Heart right ventricle (tissue), 16 donors: Measurements from ENCODE around the gene SENP6. TPM values are rescaled to one million over a fixed set of nuclear protein-coding genes. Genes with fewer than 3 reads are reported as not detected.

Experiments used
- ATAC-seq, 8 donors: fragments of 200-7000 bp; cut with Tn5 transposase; one replicate each; pipeline ENCODE4 v1.9.1; 2020; ENCODE audit warnings: mild to moderate bottlenecking in 8 of 8, moderate library complexity in 8 of 8, moderate number of reproducible peaks in 1 of 8
- DNase-seq, 2 donors: peaks; one replicate each; pipeline ENCODE4 v3.0.0-alpha.2; 2020
- H3K27ac ChIP-seq, 10 donors: fragments of 200-600 bp; sonication (generic) in 2 of 10; one replicate each; pipeline versions ENCODE4 v1.5.0 to v1.8.0; 2020 to 2022; ENCODE audit warnings: mild to moderate bottlenecking in 3 of 10
- H3K27me3 ChIP-seq, 7 donors: fragments of 200-600 bp; one replicate each; pipeline ENCODE4 v1.8.0; 2021 to 2022; ENCODE audit warnings: mild to moderate bottlenecking in 2 of 7
- H3K36me3 ChIP-seq, 9 donors: fragments of 200-600 bp; sonication (generic) in 1 of 9; one replicate each; pipeline versions ENCODE4 v1.5.0 to v1.8.0; 2020 to 2022; ENCODE audit warnings: mild to moderate bottlenecking in 2 of 9
- H3K4me1 ChIP-seq, 9 donors: fragments of 200-600 bp; sonication (generic) in 1 of 9; one replicate each; pipeline versions ENCODE4 v1.5.0 to v1.8.0; 2020 to 2022; ENCODE audit warnings: mild to moderate bottlenecking in 4 of 9
- H3K4me3 ChIP-seq, 10 donors: fragments of 200-600 bp; sonication (generic) in 2 of 10; one replicate each; pipeline versions ENCODE4 v1.5.0 to v1.8.0; 2020 to 2022; ENCODE audit warnings: mild to moderate bottlenecking in 7 of 10, moderate library complexity in 2 of 10
- H3K9me3 ChIP-seq, 11 donors: fragments of 200-600 bp in 10 of 11; sonication (generic) in 2 of 11; one replicate each; pipeline versions ENCODE4 v1.5.0 to v1.8.0; 2013 to 2022; ENCODE audit warnings: mild to moderate bottlenecking in 2 of 11, control low read depth in 1 of 11, moderate library complexity in 1 of 11
- WGBS, 2 donors: extraction: QIAGEN DNeasy Blood & Tissue Kit; methylation state at CpG; one replicate each; pipeline ENCODE4 v1.1.7; 2013; ENCODE audit warnings: inconsistent platforms in 1 of 2; 5-methylcytosine and 5-hydroxymethylcytosine counted together
- intact Hi-C, 10 donors: fragments of 100-400 bp; cut with DNase I; formaldehyde crosslinking; loops; one replicate each; pipeline versions ENCODE4 v1.11.1 to v1.14.2; 2022
- polyA plus RNA-seq, 2 donors: library from polyadenylated mRNA; stranded (reverse); fragments of 200-250 nt; gene quantifications; one replicate each; pipeline ENCODE4 v1.2.3, GENCODE V29; 2013
- total RNA-seq, 10 donors: library from RNA; stranded (reverse); fragmentation: NEBNext Ultra II Directional in 3 of 10; extraction: Animal tissue kit (Norgen Biotek cat#: 25700) in 3 of 10; gene quantifications; one replicate each; pipeline versions ENCODE4 v1.2.1 to v1.2.4, GENCODE V29; 2021 to 2023
- TF ChIP-seq, protein P1 (sequence below), 9 donors: fragments of 200-600 bp; sonication (generic) in 2 of 9; IDR thresholded peaks; one replicate each; pipeline versions ENCODE4 v1.5.0 to v1.8.0; 2021 to 2022; ENCODE audit warnings: antibody characterized with exemption in 9 of 9, mild to moderate bottlenecking in 5 of 9, moderate library complexity in 1 of 9
- donor health status: Arrhythmogenic right ventricular cardiomyopathy.
- donor health status: ischemic (EF 13 %, LVEDD 7.1; RV severe dilation, severe dysfunction).
- donor health status: healthy with polysubstance abuse.
- donor health status: DM: no; HTN: yes; CAD: no.
- donor health status: DM: no; HTN: no; CAD: no.
- donor health status: ischemic (EF 25% LVEDD 6.9; RV normal size, moderate dysfunction).
- donor health status: ischemic (EF 25% LVEDD 5.7; RV mildly dilated, moderate dysfunction).
- donor health status: healthy.
- donor health status: DM: yes; HTN: yes; CAD: no.
- donor health status: Ischemic cardiomyopathy.
- donor health status: ischemic (EF 35%, LVEDD 5.7; RV mildly dilated, moderate dysfunction).
- donor health status: nonischemic (EF 11% LVEDD 7.7; RV severe dilation, severe dysfunction).
- donor health status: DM: yes; HTN: yes; CAD: no.
- donor health status: PGD.
- donor health status: ischemic (EF 29% LVEDD 5.4; RV normal size, mild dysfunction).
- donor health status: nonischemic (EF 23%, LVEDD 6.1; RV moderate dilation, normal function).

Gene SENP6
- total and polyA plus RNA-seq, 12 donors: 14.1 to 72.5 (median 62.2) TPM

DNA sequence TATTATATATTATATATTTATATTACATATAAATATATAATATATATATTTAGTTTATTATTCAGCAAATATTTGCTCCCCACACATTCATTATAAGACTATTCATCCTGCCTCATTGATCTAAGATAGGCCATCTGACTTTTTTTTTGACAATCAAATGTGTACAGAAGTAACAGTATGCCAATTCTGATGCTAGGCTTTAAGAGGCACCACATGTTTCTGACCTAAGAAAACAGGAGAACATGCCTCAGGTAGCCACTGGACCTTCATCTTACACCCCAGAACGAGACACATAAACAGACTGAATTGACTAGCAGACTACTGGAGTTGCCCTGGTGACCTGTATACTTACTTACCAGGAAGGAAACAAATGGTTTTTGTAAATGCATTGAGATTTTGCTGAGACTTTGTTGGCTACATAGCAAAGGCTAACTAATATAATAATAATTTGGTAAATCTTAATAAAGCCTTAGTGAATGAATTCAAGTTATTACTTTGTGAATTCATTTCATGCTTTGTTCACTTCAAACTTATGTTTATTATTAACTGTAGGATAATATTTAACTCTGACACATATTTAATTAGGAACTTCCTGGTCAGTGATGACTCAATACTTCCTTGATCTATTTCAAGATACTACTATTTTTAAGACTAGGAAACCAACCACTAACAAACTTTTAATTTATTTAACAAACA, 134.0 kb downstream of the SENP6 start:
- H3K4me1 ChIP-seq: peaks cover 0 to 12% (median 5%) of the 10 kb centered on the region in 9 donors
- intact Hi-C loops: no loop called here
- TF ChIP-seq, protein P1, sequence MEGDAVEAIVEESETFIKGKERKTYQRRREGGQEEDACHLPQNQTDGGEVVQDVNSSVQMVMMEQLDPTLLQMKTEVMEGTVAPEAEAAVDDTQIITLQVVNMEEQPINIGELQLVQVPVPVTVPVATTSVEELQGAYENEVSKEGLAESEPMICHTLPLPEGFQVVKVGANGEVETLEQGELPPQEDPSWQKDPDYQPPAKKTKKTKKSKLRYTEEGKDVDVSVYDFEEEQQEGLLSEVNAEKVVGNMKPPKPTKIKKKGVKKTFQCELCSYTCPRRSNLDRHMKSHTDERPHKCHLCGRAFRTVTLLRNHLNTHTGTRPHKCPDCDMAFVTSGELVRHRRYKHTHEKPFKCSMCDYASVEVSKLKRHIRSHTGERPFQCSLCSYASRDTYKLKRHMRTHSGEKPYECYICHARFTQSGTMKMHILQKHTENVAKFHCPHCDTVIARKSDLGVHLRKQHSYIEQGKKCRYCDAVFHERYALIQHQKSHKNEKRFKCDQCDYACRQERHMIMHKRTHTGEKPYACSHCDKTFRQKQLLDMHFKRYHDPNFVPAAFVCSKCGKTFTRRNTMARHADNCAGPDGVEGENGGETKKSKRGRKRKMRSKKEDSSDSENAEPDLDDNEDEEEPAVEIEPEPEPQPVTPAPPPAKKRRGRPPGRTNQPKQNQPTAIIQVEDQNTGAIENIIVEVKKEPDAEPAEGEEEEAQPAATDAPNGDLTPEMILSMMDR (IDR thresholded peaks at IDR 0.05): no peak
- H3K27ac ChIP-seq: no peak overlapping the region
- no peaks in the 10 kb centered on the region for H3K36me3 ChIP-seq
- H3K9me3 ChIP-seq: no peaks in the 10 kb centered on the region
- no peak overlapping the region for H3K4me3 ChIP-seq
- WGBS, 2 donors: 61 to 63% methylated on average over 1 of the region's 1 CpG
- ATAC-seq: no peak
- no peak for DNase-seq
- H3K27me3 ChIP-seq: peaks cover 0 to 9% (median 0%) of the 10 kb centered on the region in 7 donors

DNA sequence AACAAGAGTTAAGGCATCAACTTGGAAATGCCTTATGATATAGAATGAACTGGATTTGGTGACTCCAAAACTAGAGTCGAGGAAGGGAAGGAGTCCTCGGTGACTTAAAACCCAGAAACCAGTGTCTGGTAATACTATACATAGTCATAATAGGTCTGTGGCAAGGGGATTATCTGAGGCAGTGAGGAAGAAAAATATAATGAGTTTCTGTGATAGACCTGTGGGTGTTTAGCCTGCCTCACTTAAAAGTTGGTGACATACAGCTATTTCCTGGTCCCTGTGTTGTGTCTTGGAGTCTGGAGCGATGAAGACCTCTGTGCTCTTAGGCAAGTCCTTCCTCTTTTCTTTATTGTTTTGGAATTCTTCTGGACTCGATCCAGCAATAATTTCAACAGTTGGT, 142.3 kb downstream of the SENP6 start:
- ATAC-seq (no peak), DNase-seq (no peak)
- no peaks in the 10 kb centered on the region for H3K36me3 ChIP-seq
- TF ChIP-seq, protein P1 (IDR thresholded peaks at IDR 0.05): no peak
- intact Hi-C loops: no loop called here
- H3K9me3 ChIP-seq: no peaks in the 10 kb centered on the region
- 68 to 76% methylated on average over 4 of the region's 4 CpGs for WGBS, 2 donors
- H3K27ac ChIP-seq: no peak overlapping the region
- H3K4me1 ChIP-seq: peaks cover 0 to 14% (median 0%) of the 10 kb centered on the region in 9 donors
- H3K4me3 ChIP-seq: no peak overlapping the region
- H3K27me3 ChIP-seq: peaks cover 0 to 73% (median 0%) of the 10 kb centered on the region in 7 donors

DNA sequence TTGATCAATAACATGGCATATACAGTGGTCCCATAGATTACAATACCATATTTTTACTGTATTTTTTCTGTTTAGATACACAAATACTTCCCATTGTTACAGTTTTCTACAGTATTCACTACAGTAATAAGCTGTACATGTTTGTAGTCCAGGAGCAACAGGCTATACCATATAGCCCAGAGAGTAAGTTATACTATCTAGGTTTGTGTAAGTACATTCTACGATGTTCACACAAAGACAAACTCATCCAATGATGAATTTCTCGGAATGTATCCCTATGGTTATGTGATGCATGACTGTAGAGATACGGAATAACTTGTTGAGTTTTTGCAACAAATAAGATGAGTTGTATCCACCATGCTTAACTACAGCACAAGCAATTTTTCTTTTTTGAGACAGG, 143.7 kb downstream of the SENP6 start:
- 88 to 92% methylated on average over 3 of the region's 3 CpGs for WGBS, 2 donors
- no peak overlapping the region for H3K4me3 ChIP-seq
- H3K4me1 ChIP-seq: peaks cover 0 to 25% (median 12%) of the 10 kb centered on the region in 9 donors
- intact Hi-C loops: no loop called here
- no peak for ATAC-seq
- peaks cover 0 to 82% (median 0%) of the 10 kb centered on the region in 7 donors for H3K27me3 ChIP-seq
- DNase-seq: no peak
- no peaks in the 10 kb centered on the region for H3K9me3 ChIP-seq
- TF ChIP-seq, protein P1 (IDR thresholded peaks at IDR 0.05): no peak
- no peak overlapping the region for H3K27ac ChIP-seq
- no peaks in the 10 kb centered on the region for H3K36me3 ChIP-seq

DNA sequence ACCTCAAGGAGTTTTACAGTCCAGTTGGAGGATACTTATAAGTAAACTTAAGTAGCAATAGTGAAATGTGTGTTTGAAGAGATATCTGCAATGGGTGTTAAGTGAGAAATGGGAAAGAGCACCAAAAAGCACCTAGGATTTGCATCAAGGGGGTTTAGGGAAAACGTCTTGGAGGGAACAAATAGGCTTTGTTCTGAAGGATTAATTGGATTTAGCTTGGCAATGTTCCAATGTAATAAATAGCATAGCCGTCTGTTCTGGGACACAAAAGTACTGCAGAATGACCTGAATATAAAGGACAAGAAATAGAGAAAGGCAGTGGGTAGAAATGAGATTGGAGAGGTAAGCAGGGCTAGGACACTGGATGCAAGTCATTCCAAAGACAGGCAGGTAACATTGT, 144.5 kb downstream of the SENP6 start:
- TF ChIP-seq, protein P1 (IDR thresholded peaks at IDR 0.05): no peak
- H3K9me3 ChIP-seq: no peaks in the 10 kb centered on the region
- intact Hi-C loops: no loop called here
- peaks cover 0 to 90% (median 0%) of the 10 kb centered on the region in 7 donors for H3K27me3 ChIP-seq
- H3K4me3 ChIP-seq: no peak overlapping the region
- DNase-seq (no peak), ATAC-seq (no peak)
- 12 to 15% methylated on average over 2 of the region's 2 CpGs for WGBS, 2 donors
- peaks cover 0 to 29% (median 14%) of the 10 kb centered on the region in 9 donors for H3K4me1 ChIP-seq
- no peaks in the 10 kb centered on the region for H3K36me3 ChIP-seq
- no peak overlapping the region for H3K27ac ChIP-seq
